ENCODE data around the gene EIF5B.
A peak's percentile ranks its signal among the peaks of the same experiment; 100 is the strongest.
"Not testable (repeated sequence)": the region's sequence is repeated elsewhere in the genome, so short reads cannot be mapped to it uniquely, and the experiment has no call there.

EIF5B gene

GRCh38 chr2:99337113-99338028 lies at the start of gene EIF5B:
Gene EIF5B, plus strand, starts transcription at chr2:99337389. Its CDS starts 166 bp downstream, at chr2:99337555.
- peak within 1 kb of the TSS; percentile 80 to 98 (median 91) for H3K4me3 ChIP-seq
- H3K27ac ChIP-seq, result peak within 1 kb of the TSS; percentile 70 to 97 (median 91)

GRCh38 chr2:99297994-99298393 lies 39.2 kb upstream of the EIF5B start:
- Histone ChIP-seq H3K4me3 (no peak overlapping the region), H3K27ac (no peak overlapping the region)

GRCh38 chr2:99299580-99299979 lies 37.6 kb upstream of the EIF5B start:
- H3K4me3 ChIP-seq, result no peak overlapping the region

GRCh38 chr2:99301097-99301496 lies 36.1 kb upstream of the EIF5B start, which contains the start of gene LYG1:
Gene LYG1, minus strand, starts transcription at chr2:99301197. Its CDS starts 5,527 bp downstream, at chr2:99295670.
- not testable (repeated sequence) for H3K27ac ChIP-seq, H3K4me3 ChIP-seq

More at GRCh38 chr2:99299580-99299979, 37.6 kb upstream of the EIF5B start:
- H3K27ac ChIP-seq, result no peak overlapping the region

GRCh38 chr2:99317161-99317872 lies 19.9 kb upstream of the EIF5B start:
- Histone ChIP-seq H3K27ac (no peak overlapping the region), H3K4me3 (no peak overlapping the region)

- not testable (repeated sequence) for H3K4me3 ChIP-seq, H3K27ac ChIP-seq
Measured at GRCh38 chr2:99317873-99318200, 19.4 kb upstream of the EIF5B start.

- no peak overlapping the region for H3K27ac ChIP-seq
- no peak overlapping the region for H3K4me3 ChIP-seq
Measured at GRCh38 chr2:99325384-99325783, 11.8 kb upstream of the EIF5B start.

- peak within 1 kb of the TSS; percentile 80 to 98 (median 91) for H3K4me3 ChIP-seq
- peak within 1 kb of the TSS; percentile 35 to 97 (median 91) for H3K27ac ChIP-seq
Measured at GRCh38 chr2:99335911-99336803, 1.0 kb upstream of the EIF5B start, which contains the start of gene TXNDC9. Gene TXNDC9, minus strand, starts transcription at chr2:99336333. Its CDS starts 3,123 bp downstream, at chr2:99333210.

- H3K27ac ChIP-seq, result peak overlapping the region in 20 of 21 experiments; percentile 56 to 97 (median 92)
- H3K4me3 ChIP-seq, result peak overlapping the region; percentile 80 to 98 (median 91)
Measured at GRCh38 chr2:99336804-99337112, 431 bp upstream of the EIF5B start.

GRCh38 chr2:99338029-99338585 lies 918 bp downstream of the EIF5B start:
- peak overlapping the region; percentile 80 to 98 (median 91) for H3K4me3 ChIP-seq
- peak overlapping the region in 20 of 21 experiments; percentile 77 to 97 (median 92) for H3K27ac ChIP-seq

- H3K27ac ChIP-seq, result no peak overlapping the region
- no peak overlapping the region for H3K4me3 ChIP-seq
Measured at GRCh38 chr2:99340669-99341236, 3.6 kb downstream of the EIF5B start.

GRCh38 chr2:99342536-99342935 lies 5.3 kb downstream of the EIF5B start:
- Histone ChIP-seq H3K4me3 (no peak overlapping the region), H3K27ac (no peak overlapping the region)

- not testable (repeated sequence) for H3K4me3 ChIP-seq, H3K27ac ChIP-seq
Measured at GRCh38 chr2:99345446-99345845, 8.3 kb downstream of the EIF5B start.

GRCh38 chr2:99346218-99346617 lies 9.0 kb downstream of the EIF5B start:
- no peak overlapping the region for H3K27ac ChIP-seq
- no peak overlapping the region for H3K4me3 ChIP-seq

- H3K4me3 ChIP-seq, result no peak overlapping the region
- H3K27ac ChIP-seq, result no peak overlapping the region
Measured at GRCh38 chr2:99348173-99348572, 11.0 kb downstream of the EIF5B start.

GRCh38 chr2:99350194-99350593 lies 13.0 kb downstream of the EIF5B start:
- Histone ChIP-seq H3K27ac (no peak overlapping the region), H3K4me3 (no peak overlapping the region)

- Histone ChIP-seq H3K27ac (no peak overlapping the region), H3K4me3 (no peak overlapping the region)
Measured at GRCh38 chr2:99354070-99354469, 16.9 kb downstream of the EIF5B start.

- H3K27ac ChIP-seq, result not testable (repeated sequence)
Measured at GRCh38 chr2:99354825-99355224, 17.6 kb downstream of the EIF5B start.

GRCh38 chr2:99356853-99357252 lies 19.7 kb downstream of the EIF5B start:
- Histone ChIP-seq H3K27ac (no peak overlapping the region), H3K4me3 (no peak overlapping the region)

More at GRCh38 chr2:99354825-99355224, 17.6 kb downstream of the EIF5B start:
- H3K4me3 ChIP-seq, result not testable (repeated sequence)
